Activated CD4-positive, alpha-beta T cell treated with anti-CD3 and anti-CD28 coated beads, Interleukin-2, amount 50 U/mL, for 48 hours (primary cell): ENCODE measurements around the gene UNC13B.
"Not testable (repeated sequence)": the region's sequence is repeated elsewhere in the genome, so short reads cannot be mapped to it uniquely, and the experiment has no call there.

Source experiments
- DNase-seq, 2 experiments: peaks; one replicate each; pipeline ENCODE4 v3.0.0-alpha.2; 2020

The UNC13B gene

GRCh38 chr9:35395706-35396101, 233.9 kb downstream of the UNC13B start:
- no peak for DNase-seq

GRCh38 chr9:35396560-35397215, 234.9 kb downstream of the UNC13B start:
- no peak for DNase-seq

GRCh38 chr9:35397216-35397698, 235.4 kb downstream of the UNC13B start:
- no peak for DNase-seq

GRCh38 chr9:35397923-35398322, 236.1 kb downstream of the UNC13B start:
- no peak for DNase-seq

- no peak for DNase-seq
Measured at GRCh38 chr9:35398651-35399335, 237.0 kb downstream of the UNC13B start.

GRCh38 chr9:35404865-35405264, 243.1 kb downstream of the UNC13B start:
- no peak for DNase-seq

- DNase-seq: peak; percentile 25 to 41
Measured at GRCh38 chr9:35406183-35406959, 244.6 kb downstream of the UNC13B start.

- no peak for DNase-seq
Measured at GRCh38 chr9:35407846-35408245, 246.0 kb downstream of the UNC13B start.

GRCh38 chr9:35409434-35409833, 247.6 kb downstream of the UNC13B start:
- not testable (repeated sequence) for DNase-seq

GRCh38 chr9:35414889-35415288, 253.1 kb downstream of the UNC13B start:
- DNase-seq: no peak

GRCh38 chr9:35415402-35416097, 253.7 kb downstream of the UNC13B start:
- DNase-seq: no peak

GRCh38 chr9:35416098-35416427, 254.3 kb downstream of the UNC13B start:
- DNase-seq: no peak

- no peak for DNase-seq
Measured at GRCh38 chr9:35422346-35422745, 260.5 kb downstream of the UNC13B start.

- no peak for DNase-seq
Measured at GRCh38 chr9:35422753-35423152, 260.9 kb downstream of the UNC13B start.

GRCh38 chr9:35423499-35423898, 261.7 kb downstream of the UNC13B start:
- no peak for DNase-seq

GRCh38 chr9:35424356-35425352, 262.8 kb downstream of the UNC13B start:
- no peak for DNase-seq

GRCh38 chr9:35426627-35427026, 264.8 kb downstream of the UNC13B start:
- DNase-seq: no peak

GRCh38 chr9:35431467-35431866, 269.7 kb downstream of the UNC13B start:
- no peak for DNase-seq

GRCh38 chr9:35432076-35432475, 270.3 kb downstream of the UNC13B start:
- no peak for DNase-seq

GRCh38 chr9:35436933-35437332, 275.1 kb downstream of the UNC13B start:
- no peak for DNase-seq

- DNase-seq: no peak
Measured at GRCh38 chr9:35446012-35446411, 284.2 kb downstream of the UNC13B start.

GRCh38 chr9:35448496-35448895, 286.7 kb downstream of the UNC13B start:
- no peak for DNase-seq
